ENCODE data around the gene ZNF185.
"Not testable (repeated sequence)": the region's sequence is repeated elsewhere in the genome, so short reads cannot be mapped to it uniquely, and the experiment has no call there.

The ZNF185 gene

GRCh38 chrX:152895724-152896420 is 2.0 kb upstream of the ZNF185 start:
- no peak for DNase-seq

DNA sequence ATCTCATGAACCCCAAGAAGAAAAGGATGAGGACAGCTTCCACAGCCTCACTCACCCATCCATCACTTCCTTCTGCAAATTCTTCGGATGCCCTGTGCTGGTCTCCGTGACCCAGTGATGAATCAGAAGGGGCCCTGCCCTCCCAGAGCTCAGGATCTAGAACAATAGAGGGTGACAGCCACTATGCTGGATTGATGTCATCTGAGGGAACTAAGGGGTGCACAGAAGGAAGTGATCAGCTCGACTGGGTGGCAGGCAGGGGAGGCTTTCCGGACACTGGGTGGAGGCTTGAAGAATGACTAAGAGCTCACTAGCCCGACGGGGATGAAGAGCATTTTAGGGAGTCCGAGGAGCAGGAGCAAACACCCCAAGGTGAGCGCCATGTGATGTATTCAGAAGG is 1.4 kb upstream of the ZNF185 start:
- no peak for DNase-seq

GRCh38 chrX:152898442-152898841 is 575 bp downstream of the ZNF185 start:
- no peak for DNase-seq

- no peak for DNase-seq
Observed at GRCh38 chrX:152899111-152899873, 1.4 kb downstream of the ZNF185 start.

DNA sequence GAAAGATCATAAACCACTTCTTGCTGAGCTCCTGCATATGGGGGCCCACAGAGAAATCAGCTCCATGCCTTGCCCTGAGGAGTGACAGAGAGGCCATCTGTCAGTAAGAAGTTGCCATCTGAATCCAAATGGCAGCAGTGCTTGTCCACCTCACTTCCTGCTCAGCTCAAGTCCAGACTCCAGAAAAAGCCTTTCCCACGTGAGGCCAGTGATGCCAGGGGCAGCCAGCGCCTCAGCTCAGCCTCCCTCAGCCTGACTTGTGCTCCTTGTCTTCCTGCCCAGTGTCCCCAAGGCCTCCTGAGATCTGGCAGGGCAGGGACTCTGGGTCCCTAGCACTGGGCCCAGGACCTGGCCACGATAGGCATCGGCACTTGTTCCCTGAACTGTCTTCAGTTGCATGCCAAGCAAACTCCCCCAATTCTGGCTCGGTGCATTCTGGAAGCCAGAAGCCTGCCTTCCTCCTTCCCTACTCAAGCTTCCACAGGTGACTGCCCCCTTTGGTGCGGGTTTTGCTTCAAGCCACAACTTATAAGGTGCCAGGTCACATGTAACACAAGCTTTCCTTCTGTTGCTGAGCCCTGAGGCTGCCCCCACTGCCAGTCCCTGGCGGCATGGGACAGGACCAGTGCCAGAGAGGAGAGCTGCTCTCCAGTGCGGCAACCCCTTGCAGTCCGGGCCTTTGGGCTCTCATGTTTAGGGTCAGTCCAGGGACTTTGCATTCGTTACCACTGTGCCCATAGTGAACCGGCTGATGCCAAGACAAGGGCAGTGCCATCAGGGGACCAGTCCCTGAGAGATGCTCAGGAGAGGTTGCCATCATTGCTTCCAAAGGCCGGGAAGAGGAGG is 2.2 kb downstream of the ZNF185 start:
- DNase-seq, result no peak

DNA sequence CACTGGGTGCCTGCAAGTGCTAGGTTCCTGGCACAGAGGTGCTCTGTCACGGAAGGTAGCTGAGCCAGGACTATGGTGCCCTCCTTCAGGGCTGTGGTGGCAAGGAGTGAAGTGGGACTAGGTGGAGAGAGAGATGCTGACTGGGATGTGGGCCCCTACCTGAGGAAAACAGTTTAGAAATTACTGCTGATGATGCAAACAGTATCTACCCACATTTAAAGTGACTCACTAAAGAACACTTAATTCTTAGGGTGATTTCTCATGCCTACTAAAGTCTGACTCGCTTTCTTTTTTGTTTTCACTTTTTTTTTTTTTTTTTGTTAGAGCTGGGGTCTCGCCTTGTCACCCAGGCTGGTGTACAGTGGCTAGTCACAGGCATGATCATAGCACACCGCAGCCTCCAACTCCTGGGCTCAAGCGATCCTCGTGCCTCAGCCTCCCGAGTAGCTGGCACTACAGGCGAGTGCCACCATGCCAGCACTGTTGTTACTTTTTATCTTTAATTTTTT is 3.1 kb downstream of the ZNF185 start:
- DNase-seq, result no peak

DNA sequence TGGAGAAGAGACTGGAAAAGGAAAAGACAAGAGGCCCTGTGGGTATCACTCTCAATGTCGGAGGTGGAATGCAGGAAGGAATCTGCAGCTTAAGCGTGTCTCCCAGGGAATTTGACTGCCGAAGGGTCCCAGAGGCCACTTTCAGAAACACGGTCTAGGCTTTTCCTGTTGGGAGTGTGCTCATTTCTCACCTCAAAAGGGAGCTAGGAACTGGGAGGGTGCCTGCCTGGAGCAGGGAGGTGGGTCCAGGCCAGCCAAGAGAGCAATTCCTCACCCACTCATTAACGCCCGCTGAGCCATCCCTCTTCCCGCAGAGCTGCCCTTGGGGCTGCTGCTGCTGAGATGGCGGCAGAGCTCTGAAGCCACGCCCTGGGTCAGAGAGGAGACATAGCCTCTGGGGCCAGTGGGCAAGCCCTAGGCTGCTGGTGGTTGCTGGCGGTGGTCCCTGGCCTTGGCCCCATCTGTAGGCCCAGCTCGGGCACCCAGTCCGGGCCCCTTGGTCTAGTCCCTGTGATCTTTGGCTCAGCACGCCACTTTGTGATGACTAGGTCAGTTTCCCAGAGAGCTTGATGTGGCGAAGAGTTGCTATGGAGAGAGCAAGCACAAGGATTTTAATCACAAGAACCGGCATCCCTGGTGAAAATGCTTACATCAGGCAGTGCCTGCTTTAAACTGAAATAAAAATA is 4.1 kb downstream of the ZNF185 start:
- no peak for DNase-seq

DNA sequence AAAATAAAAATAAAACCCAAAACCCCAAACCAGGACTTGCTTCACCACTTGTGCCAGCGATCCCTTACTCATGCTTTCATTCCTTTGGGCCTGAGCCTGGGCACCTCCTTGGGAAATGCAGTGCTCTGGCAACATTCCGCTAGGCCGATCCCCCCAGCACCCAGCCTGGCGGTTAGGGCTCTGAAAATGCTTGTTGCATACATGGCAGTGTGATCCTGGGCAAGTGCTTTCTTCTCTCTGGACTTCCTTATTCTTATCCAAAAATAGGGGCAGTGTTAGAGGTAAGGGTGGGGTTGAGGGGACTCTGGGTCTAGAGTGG is 4.6 kb downstream of the ZNF185 start:
- DNase-seq, result no peak

DNA sequence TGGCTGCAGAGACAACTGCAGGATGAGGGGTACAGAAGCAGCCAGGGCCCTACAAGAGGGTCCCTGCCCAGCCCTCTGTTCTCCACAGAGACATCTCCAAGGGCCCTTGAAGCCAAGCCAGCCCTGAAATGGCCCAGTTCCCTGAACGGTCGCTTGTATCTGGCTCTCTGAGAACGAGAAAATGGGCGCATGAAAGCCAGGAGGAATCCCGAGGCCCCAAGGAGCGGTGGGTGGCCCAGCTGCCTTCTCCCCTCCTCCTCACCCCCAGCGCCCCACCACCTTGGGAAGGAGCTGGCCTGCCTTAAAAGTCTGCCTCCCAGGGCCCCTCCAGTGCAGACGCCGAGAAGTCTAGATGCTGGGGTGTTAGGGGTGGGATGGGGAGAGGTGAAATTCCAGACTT is 5.7 kb downstream of the ZNF185 start:
- DNase-seq, result no peak

DNA sequence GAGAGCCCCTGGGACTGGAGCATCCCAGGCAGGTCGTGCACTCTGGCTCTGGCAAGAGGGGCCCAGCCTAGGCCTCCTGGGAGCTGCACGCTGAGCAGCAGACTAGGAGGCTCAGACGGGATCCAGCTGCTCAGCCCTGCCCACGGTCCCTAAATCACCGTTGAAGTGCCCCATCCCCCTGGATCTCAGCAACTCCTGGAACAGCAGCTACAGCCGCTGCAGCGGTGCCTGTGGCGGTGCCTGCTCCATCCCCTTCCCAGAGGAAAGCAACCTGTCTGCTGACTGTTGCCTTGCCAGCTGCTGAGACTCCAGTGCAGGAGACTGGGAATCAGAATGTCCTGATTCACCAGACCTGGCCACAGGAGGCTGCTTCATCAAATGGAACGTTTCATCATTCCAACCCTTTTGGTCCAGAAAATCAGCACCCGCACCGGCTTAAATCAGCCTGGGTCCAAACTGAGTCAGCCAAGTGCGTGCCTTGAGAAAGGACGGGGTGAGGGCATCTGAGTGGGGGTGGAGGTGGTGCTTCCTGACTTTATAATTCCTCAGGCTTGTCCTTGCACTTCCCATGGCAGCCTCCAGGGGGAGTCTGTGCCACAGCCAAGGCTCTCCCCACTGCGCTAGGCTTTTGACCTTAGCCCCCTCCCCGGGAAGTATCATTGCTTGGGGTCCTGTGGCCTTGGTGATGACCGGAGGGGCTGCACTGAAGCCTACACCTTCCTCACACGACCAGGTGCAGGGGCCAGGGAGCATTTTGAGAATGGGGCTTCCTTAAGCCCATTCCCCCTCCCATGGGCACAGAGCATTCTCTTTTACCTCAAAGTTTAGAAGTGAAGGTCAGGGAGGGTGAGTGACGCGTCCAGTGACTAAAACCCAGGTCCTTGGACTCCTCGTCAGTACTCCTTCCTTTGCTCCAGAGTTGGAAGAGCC is 6.5 kb downstream of the ZNF185 start:
- DNase-seq, result no peak

DNA sequence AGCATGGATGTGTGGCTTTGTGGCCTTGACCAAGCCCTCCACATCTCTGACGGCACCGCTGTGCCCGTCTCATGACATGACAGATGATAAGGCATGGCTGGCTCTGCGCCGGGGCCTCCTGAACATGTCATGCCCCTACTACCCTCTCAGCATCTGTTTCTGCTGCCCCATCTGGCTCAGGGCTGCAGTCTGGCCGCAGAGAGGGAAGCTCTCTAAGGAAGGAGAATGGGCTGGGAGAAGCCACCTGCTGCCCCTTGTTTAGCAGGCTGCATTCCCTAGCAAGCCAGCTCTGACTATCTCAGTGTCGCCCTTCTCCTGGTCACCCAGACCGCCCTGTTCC is 7.2 kb downstream of the ZNF185 start:
- DNase-seq, result no peak

DNA sequence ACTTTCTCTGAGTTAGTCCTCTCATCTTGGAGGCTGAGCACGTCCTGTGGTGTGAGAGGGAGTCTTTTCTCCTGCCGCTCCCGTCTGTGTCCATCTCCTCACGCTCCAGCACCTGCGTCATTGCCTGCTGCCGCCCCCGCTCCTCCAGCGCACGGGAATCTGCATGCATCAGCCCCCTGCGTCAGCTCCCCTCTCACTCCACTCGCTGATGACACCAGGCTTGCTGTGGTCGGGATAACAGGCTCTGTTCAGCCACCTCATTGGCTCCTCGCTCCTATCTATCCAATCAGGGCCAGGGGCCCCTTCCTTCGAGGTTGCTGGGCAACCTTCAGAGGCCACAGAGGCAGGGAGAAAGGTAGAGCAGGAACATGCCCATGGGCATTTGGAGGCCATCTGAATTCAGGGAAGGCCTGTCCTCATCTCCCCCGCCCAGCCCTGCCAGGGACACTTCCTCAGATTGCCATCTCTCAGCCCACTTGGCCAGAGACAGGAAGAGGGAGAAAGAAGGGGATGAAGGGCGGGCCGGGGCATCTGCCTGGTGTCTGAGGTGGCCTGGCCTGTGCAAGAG is 9.3 kb downstream of the ZNF185 start:
- no peak for DNase-seq

- no peak for DNase-seq
Observed at GRCh38 chrX:152908486-152908885, 10.6 kb downstream of the ZNF185 start.

DNA sequence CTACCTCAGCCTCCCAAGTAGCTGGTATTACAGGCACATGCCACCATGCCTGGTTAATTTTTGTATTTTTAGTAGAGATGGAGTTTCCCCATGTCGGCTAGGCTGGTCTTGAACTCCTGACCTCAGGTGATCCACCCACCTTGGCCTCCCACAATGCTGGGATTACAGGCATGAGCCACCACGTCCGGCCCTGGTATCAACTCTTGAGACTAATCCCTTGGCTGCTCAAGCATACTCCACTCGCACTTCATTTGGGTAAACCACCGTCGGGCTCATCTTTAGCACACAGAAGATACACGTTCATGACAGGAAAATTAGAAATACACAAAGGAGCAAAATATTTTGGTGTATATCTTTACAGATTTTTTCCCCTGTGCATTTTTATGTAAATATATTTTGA is 12.2 kb downstream of the ZNF185 start:
- not testable (repeated sequence) for DNase-seq

- no peak for DNase-seq
Observed at GRCh38 chrX:152912106-152912505, 14.2 kb downstream of the ZNF185 start.

- DNase-seq, result no peak
Observed at GRCh38 chrX:152912641-152913040, 14.8 kb downstream of the ZNF185 start.

- no peak for DNase-seq
Observed at GRCh38 chrX:152913346-152913745, 15.5 kb downstream of the ZNF185 start.

DNA sequence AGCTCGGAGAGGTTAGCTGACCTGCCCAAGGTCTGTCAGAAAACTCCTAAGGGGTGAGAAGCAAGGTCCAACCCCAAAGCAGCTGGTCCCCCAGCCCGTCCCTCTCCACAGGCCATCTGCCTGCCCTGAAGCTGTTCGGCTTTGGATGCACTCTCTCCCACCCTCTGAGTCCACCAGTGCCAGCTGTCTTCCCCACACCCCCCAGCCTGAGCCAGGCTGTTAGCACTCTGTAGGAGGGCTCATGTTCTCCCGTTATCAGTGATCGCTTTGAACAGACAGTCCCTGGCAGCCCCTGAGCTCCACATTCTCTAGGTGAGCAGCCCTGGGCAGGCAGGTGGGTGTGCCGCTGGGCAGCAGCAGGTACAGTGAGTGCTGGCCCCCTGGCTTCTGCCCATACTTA is 16.0 kb downstream of the ZNF185 start:
- DNase-seq, result peak; percentile 2

DNA sequence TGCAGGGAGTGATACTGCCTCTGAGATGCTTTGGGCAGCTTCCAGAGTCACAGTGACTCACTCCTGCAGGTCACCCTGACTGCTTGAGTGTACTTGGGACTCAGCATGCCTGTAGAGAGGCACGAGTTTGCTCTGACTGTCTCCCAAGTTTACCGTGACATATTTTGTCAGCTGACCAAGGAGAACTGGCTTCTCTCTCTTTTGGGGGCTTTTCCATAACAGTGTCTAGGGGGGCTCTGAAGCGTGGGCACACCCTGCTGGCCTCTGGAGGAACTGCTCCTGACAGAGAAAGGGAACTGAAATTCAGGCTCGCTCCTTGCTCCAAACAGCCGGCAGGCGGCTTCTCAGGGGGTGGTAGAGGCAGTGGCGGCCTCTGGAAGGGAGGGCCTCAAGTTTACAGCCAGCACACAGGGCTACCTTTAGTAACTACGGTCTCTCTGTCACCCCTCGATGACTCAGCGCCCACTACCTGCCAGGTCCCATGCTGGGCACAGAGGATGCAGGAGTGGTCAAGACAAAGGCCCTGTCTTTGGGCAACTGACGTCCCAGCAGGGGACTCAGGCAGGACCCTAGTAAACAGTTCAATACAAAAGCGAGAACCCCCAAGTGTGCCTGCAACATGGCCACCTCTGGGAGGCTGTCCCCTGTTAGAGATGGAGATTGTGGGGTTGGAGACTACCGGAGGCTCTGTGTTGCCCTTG is 17.8 kb downstream of the ZNF185 start:
- DNase-seq, result no peak

DNA sequence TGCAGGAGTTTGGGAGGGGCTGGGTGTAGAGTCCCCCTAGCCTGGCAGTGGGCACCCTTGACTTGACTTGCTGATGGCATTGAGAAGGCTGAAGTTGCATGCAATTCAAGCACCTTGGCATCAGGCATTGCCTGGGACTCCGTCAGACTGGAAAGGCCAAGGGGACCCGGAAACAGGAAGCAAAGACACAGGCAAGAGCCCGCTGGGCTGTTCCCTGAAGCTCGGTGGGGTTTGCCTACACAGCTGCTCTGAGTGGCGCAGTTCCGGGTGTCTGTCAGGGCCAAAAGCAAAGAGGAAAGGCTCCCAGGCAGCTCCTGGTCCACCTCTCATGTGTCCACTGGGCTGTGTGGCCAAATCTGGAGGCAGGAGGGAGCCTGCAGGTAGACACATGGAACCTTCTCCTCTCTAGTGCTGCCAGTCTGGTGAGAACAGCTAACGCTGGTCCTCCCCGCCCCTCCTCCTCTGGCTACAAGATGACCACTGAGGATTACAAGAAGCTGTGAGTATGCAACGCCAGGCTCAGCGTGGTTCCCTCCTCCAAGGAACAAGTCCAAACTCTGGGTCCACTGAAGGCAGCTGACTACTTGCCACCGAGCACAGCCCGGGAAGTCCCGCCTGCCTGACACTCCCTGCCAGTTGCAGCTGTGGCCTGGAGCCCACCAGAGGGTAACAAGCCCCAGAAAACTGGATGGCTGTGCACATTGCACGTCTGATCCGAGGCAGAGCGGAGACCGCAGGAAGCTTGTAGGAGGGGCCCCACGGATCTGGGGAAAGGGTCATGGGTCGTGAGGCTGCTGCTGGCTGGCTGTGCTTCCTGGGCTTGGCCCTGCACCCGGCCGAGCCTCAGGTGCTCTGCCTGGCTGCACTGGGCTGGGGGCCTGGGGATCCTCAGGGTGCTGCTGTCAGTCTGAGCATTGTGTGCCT is 20.1 kb downstream of the ZNF185 start:
- no peak for DNase-seq

Data from NCI-H446 treated with DMSO at 0.1 percent for 48 hours (cell line).